Upper lobe of right lung (tissue), 1 donor: ENCODE data around the gene ARNT2. TPM values are rescaled to one million over a fixed set of nuclear protein-coding genes. Genes with fewer than 3 reads are reported as not detected.

Source experiments
- ATAC-seq: fragments of 200-7000 bp; cut with Tn5 transposase; one replicate; pipeline ENCODE4 v1.9.1; 2020; ENCODE audit warnings: mild to moderate bottlenecking, moderate library complexity
- DNase-seq: peaks from one replicate; pipeline ENCODE4 v3.0.0-alpha.2; 2020
- H3K27ac ChIP-seq: fragments of 200-600 bp; one replicate; pipeline ENCODE4 v1.8.0; 2022
- H3K27me3 ChIP-seq: fragments of 200-600 bp; one replicate; pipeline ENCODE4 v1.8.0; 2022; ENCODE audit warnings: mild to moderate bottlenecking
- H3K36me3 ChIP-seq: fragments of 200-600 bp; one replicate; pipeline ENCODE4 v1.8.0; 2022
- H3K4me1 ChIP-seq: fragments of 200-600 bp; one replicate; pipeline ENCODE4 v1.8.0; 2022
- H3K4me3 ChIP-seq: fragments of 200-600 bp; one replicate; pipeline ENCODE4 v1.8.0; 2022; ENCODE audit warnings: mild to moderate bottlenecking
- H3K9me3 ChIP-seq: fragments of 200-600 bp; one replicate; pipeline ENCODE4 v1.8.0; 2022
- intact Hi-C: fragments of 100-400 bp; cut with DNase I; formaldehyde crosslinking; loops from one replicate; pipeline ENCODE4 v1.11.0; 2022
- total RNA-seq: library from RNA; stranded (reverse); fragmentation: NEBNext Ultra II Directional; extraction: Animal tissue kit (Norgen Biotek cat#: 25700); gene quantifications from one replicate; pipeline ENCODE4 v1.2.1, GENCODE V29; 2021
- TF ChIP-seq, protein P1 (sequence below): fragments of 200-600 bp; IDR thresholded peaks from one replicate; pipeline ENCODE4 v1.8.0; 2022; ENCODE audit warnings: antibody characterized with exemption
- donor health status: DM: no; HTN: yes; CAD: no; lungs with severe emphysema.

ARNT2 gene
- total RNA-seq, 1 donor from 2014 or later: 12.9 TPM

DNA sequence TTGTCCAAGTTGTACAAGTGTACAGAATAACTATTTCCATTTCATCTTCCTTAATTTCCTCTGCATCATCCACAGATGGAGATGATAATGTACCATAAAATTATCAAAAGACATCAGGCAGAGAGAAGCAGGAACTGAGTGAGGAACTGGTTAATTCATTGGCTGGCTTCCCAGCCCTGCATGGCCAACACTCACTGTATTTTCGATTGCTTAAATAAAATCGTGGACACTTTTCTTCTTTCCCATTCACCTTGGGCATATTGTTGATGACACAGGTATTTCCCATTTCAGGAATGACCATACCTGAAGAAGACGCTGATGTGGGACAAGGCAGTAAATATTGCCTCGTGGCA lies 146.7 kb downstream of the ARNT2 start:
- Histone ChIP-seq H3K27ac (no peak overlapping the region), H3K27me3 (no peaks in the 10 kb centered on the region), H3K9me3 (no peaks in the 10 kb centered on the region), H3K4me3 (no peak overlapping the region), H3K36me3 (no peaks in the 10 kb centered on the region), H3K4me1 (peaks cover 16% of the 10 kb centered on the region)
- DNase-seq: no peak
- intact Hi-C loops: no loop called here
- no peak for ATAC-seq
- TF ChIP-seq, protein P1, sequence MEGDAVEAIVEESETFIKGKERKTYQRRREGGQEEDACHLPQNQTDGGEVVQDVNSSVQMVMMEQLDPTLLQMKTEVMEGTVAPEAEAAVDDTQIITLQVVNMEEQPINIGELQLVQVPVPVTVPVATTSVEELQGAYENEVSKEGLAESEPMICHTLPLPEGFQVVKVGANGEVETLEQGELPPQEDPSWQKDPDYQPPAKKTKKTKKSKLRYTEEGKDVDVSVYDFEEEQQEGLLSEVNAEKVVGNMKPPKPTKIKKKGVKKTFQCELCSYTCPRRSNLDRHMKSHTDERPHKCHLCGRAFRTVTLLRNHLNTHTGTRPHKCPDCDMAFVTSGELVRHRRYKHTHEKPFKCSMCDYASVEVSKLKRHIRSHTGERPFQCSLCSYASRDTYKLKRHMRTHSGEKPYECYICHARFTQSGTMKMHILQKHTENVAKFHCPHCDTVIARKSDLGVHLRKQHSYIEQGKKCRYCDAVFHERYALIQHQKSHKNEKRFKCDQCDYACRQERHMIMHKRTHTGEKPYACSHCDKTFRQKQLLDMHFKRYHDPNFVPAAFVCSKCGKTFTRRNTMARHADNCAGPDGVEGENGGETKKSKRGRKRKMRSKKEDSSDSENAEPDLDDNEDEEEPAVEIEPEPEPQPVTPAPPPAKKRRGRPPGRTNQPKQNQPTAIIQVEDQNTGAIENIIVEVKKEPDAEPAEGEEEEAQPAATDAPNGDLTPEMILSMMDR: no peak

DNA sequence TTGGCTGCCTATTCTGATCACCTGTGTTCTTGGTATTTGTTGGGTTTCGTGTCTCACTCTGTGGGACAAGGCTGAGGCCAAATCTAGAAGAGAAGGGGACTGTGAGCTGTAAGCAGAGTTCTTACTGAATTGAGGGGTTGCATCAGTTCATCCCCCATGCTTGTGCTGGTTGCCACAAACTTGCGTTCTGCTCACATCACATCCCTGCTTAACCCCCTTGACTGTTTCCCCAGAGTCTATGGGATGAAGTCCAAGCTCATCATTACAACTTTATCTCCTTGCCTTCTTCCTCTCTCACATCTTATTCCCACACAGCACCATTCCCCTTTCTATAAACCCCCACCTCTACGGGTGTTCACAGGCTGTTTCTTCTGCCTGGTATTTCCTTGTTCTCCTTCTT lies 147.2 kb downstream of the ARNT2 start:
- TF ChIP-seq, protein P1: no peak
- ATAC-seq: no peak
- intact Hi-C loops: no loop called here

GRCh38 chr15:80554560-80554959 lies 150.4 kb downstream of the ARNT2 start:
- intact Hi-C loops: no loop called here
- Histone ChIP-seq H3K9me3 (no peaks in the 10 kb centered on the region), H3K27ac (no peak overlapping the region), H3K27me3 (no peaks in the 10 kb centered on the region), H3K36me3 (no peaks in the 10 kb centered on the region), H3K4me1 (peaks cover 36% of the 10 kb centered on the region), H3K4me3 (no peak overlapping the region)
- ATAC-seq: no peak
- DNase-seq: no peak
- TF ChIP-seq, protein P1: no peak

More for the DNA sequence above, 147.2 kb downstream of the ARNT2 start:
- H3K4me3 ChIP-seq: no peak overlapping the region
- H3K9me3 ChIP-seq: no peaks in the 10 kb centered on the region
- DNase-seq: no peak
- H3K27me3 ChIP-seq: no peaks in the 10 kb centered on the region
- H3K36me3 ChIP-seq: no peaks in the 10 kb centered on the region
- no peak overlapping the region for H3K27ac ChIP-seq
- peaks cover 18% of the 10 kb centered on the region for H3K4me1 ChIP-seq

- Histone ChIP-seq H3K36me3 (no peaks in the 10 kb centered on the region), H3K4me3 (no peak overlapping the region), H3K4me1 (peaks cover 43% of the 10 kb centered on the region), H3K27ac (no peak overlapping the region), H3K27me3 (no peaks in the 10 kb centered on the region), H3K9me3 (no peaks in the 10 kb centered on the region)
- no peak for DNase-seq
- ATAC-seq: peak; percentile 86
- intact Hi-C loops: no loop called here
- TF ChIP-seq, protein P1: no peak
Measured at GRCh38 chr15:80556694-80557367, 152.6 kb downstream of the ARNT2 start.

GRCh38 chr15:80557441-80558234 lies 153.5 kb downstream of the ARNT2 start:
- Histone ChIP-seq H3K9me3 (no peaks in the 10 kb centered on the region), H3K27ac (no peak overlapping the region), H3K4me1 (peaks cover 45% of the 10 kb centered on the region), H3K27me3 (no peaks in the 10 kb centered on the region), H3K4me3 (no peak overlapping the region), H3K36me3 (no peaks in the 10 kb centered on the region)
- intact Hi-C loops: no loop called here
- DNase-seq (no peak), ATAC-seq (no peak)
- TF ChIP-seq, protein P1: no peak
